ENCODE data around the gene CASTOR1.

The CASTOR1 gene

DNA sequence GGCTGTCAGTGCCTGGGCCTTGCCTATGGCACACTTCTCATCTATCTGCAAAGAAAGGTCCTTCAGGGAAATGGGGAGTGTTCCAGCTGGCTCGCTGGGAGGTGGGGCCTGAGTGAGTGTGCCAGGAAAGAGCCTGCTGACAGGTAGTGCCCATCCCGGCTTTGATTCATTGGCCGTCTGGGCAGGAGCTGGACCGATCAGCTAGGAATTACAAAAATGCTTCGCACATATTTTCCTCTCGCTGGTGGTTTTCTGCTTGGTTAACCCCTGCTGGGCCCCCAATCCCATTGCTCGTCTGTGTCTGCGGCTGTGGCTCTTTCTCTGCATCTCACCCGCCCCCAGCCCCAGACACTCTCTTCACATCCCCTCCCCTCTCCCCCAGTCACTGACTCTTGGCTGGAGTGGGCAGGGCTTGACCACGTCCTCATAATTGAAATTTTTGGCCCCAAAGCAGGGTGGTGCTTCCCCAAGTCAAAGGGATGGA, 53.6 kb downstream of the CASTOR1 start:
- Histone ChIP-seq H3K4me1 (ENCODE audit: insufficient read depth, low read length, poor library complexity, severe bottlenecking) (peaks cover 19% of the 10 kb centered on the region), H4K20me1 (ENCODE audit: insufficient read depth, low read length, poor library complexity, severe bottlenecking) (no peaks in the 10 kb centered on the region), H3K27me3 (ENCODE audit: insufficient read depth, low read length, poor library complexity, severe bottlenecking) (no peaks in the 10 kb centered on the region), H3K4me2 (ENCODE audit: low read depth, low read length, poor library complexity, severe bottlenecking) (no peak overlapping the region), H2AFZ (ENCODE audit: low read length) (no peak overlapping the region), H3F3A (ENCODE audit: low read depth) (no peaks in the 10 kb centered on the region), H3K36me3 (ENCODE audit: insufficient read depth, low read length) (no peaks in the 10 kb centered on the region), H3K9ac (ENCODE audit: low read depth, low read length, poor library complexity, severe bottlenecking) (no peak overlapping the region), H3K79me2 (ENCODE audit: insufficient read depth, low read length) (no peaks in the 10 kb centered on the region), H3K9me2 (replicated peaks; ENCODE audit: low read depth, low read length) (no peaks in the 10 kb centered on the region), H3K4me3 (ENCODE audit: low read length, poor library complexity, severe bottlenecking) (no peak overlapping the region), H3K9me3 (ENCODE audit: insufficient read depth, low read depth, low read length) (no peaks in the 10 kb centered on the region)
- TF ChIP-seq EZH2phosphoT487 (IDR thresholded peaks at IDR 0.05; ENCODE audit: borderline replicate concordance) = no peak
- TF ChIP-seq, protein P1, sequence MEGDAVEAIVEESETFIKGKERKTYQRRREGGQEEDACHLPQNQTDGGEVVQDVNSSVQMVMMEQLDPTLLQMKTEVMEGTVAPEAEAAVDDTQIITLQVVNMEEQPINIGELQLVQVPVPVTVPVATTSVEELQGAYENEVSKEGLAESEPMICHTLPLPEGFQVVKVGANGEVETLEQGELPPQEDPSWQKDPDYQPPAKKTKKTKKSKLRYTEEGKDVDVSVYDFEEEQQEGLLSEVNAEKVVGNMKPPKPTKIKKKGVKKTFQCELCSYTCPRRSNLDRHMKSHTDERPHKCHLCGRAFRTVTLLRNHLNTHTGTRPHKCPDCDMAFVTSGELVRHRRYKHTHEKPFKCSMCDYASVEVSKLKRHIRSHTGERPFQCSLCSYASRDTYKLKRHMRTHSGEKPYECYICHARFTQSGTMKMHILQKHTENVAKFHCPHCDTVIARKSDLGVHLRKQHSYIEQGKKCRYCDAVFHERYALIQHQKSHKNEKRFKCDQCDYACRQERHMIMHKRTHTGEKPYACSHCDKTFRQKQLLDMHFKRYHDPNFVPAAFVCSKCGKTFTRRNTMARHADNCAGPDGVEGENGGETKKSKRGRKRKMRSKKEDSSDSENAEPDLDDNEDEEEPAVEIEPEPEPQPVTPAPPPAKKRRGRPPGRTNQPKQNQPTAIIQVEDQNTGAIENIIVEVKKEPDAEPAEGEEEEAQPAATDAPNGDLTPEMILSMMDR (conservative IDR thresholded peaks at IDR 0.05; ENCODE audit: low read length) = no peak

Measured in Loucy (cell line).